OCI-LY3 (cell line): ENCODE results near the gene CDHR2.
A peak's percentile ranks its signal among the peaks of the same experiment; 100 is the strongest.

Source experiments
- H2AFZ ChIP-seq: fragments of 200-600, 300-600 bp; shearing (Covaris generic); 2 replicates; pipeline ENCODE4 v1.6.0; 2014; ENCODE audit warnings: antibody characterized with exemption, low read depth, low read length
- H3K27ac ChIP-seq: fragments of 200-600, 300-600 bp; sonication (generic); 2 replicates; pipeline ENCODE4 v1.5.1; 2014; ENCODE audit warnings: mild to moderate bottlenecking, low read length, moderate library complexity, mixed read lengths
- H3K27me3 ChIP-seq: fragments of 200-600, 300-600 bp; sonication (generic); 2 replicates; pipeline ENCODE4 v1.6.1; 2014; ENCODE audit warnings: low read depth, low read length, mixed read lengths
- H3K36me3 ChIP-seq: fragments of 200-600, 300-600 bp; sonication (generic); replicated peaks from 2 replicates; pipeline ENCODE3; 2014; ENCODE audit warnings: low read depth, low read length, mixed read lengths
- H3K4me1 ChIP-seq: fragments of 300-600, 200-600 bp; sonication (generic); 2 replicates; pipeline ENCODE4 v1.6.1; 2014; ENCODE audit warnings: low read length, mixed read lengths
- H3K4me2 ChIP-seq: fragments of 200-600, 300-600 bp; sonication (generic); 2 replicates; pipeline ENCODE4 v1.6.1; 2014; ENCODE audit warnings: low read length, mixed read lengths
- H3K4me3 ChIP-seq: fragments of 300-600, 200-600 bp; sonication (generic); 2 replicates; pipeline ENCODE4 v1.5.1; 2014; ENCODE audit warnings: antibody characterized with exemption, mild to moderate bottlenecking, low read length, moderate library complexity
- H3K79me2 ChIP-seq: fragments of 300-600, 200-600 bp; shearing (Covaris generic); 2 replicates; pipeline ENCODE4 v1.6.1; 2014; ENCODE audit warnings: mild to moderate bottlenecking, low read length, mixed read lengths
- H3K9ac ChIP-seq: fragments of 300-600, 200-600 bp; shearing (Covaris generic); 2 replicates; pipeline ENCODE4 v1.6.0; 2014; ENCODE audit warnings: mild to moderate bottlenecking, low read length, moderate library complexity
- H3K9me3 ChIP-seq: fragments of 200-600, 300-600 bp; shearing (Covaris generic); 2 replicates; pipeline ENCODE4 v1.6.1; 2014; ENCODE audit warnings: low read length, mixed read lengths; ENCODE audit not compliant: insufficient read depth
- H4K20me1 ChIP-seq: fragments of 200-600, 300-600 bp; sonication (generic); 2 replicates; pipeline ENCODE4 v1.6.1; 2016; ENCODE audit warnings: low read length, mixed read lengths; ENCODE audit not compliant: insufficient read depth
- CTCF ChIP-seq: fragments of 200-600, 300-600 bp; sonication (generic); IDR thresholded peaks from 2 replicates; pipeline ENCODE4 v1.5.1; 2014; ENCODE audit warnings: antibody characterized with exemption, low read length, low read depth
- EZH2phosphoT487 ChIP-seq: fragments of 200-600 bp; shearing (Covaris generic); IDR thresholded peaks from 2 replicates; pipeline ENCODE4 v1.6.1; 2018; ENCODE audit warnings: antibody characterized with exemption, mixed run types, low read depth

The CDHR2 gene

GRCh38 chr5:176574297-176574591, 25.1 kb downstream of the CDHR2 start:
- H4K20me1 ChIP-seq = no peaks in the 10 kb centered on the region
- peaks cover 4% of the 10 kb centered on the region; the same call in 1 of the 2 replicates for H3K4me1 ChIP-seq
- TF ChIP-seq EZH2phosphoT487 = no peak
- TF ChIP-seq CTCF = no peak
- no peak overlapping the region for H3K27ac ChIP-seq
- H3K36me3 ChIP-seq = no peaks in the 10 kb centered on the region
- peak overlapping the region; percentile 99 for H2AFZ ChIP-seq
- H3K9ac ChIP-seq = no peak overlapping the region
- H3K9me3 ChIP-seq = no peaks in the 10 kb centered on the region
- no peaks in the 10 kb centered on the region for H3K79me2 ChIP-seq
- peak overlapping the region; percentile 71 for H3K4me2 ChIP-seq
- peak overlapping the region; percentile 62; the same call in 1 of the 2 replicates for H3K4me3 ChIP-seq
- no peaks in the 10 kb centered on the region for H3K27me3 ChIP-seq

GRCh38 chr5:176575066-176575465, 25.9 kb downstream of the CDHR2 start:
- no peak overlapping the region for H3K4me2 ChIP-seq
- TF ChIP-seq EZH2phosphoT487 (no peak), CTCF (no peak)
- H3K79me2 ChIP-seq = no peaks in the 10 kb centered on the region

GRCh38 chr5:176575488-176576422, 26.6 kb downstream of the CDHR2 start:
- Histone ChIP-seq H3K36me3 (no peaks in the 10 kb centered on the region), H3K79me2 (no peaks in the 10 kb centered on the region), H3K4me2 (no peak overlapping the region), H3K4me1 (peaks cover 4% of the 10 kb centered on the region; the same call in 1 of the 2 replicates), H3K4me3 (no peak overlapping the region), H3K27ac (no peak overlapping the region), H3K9me3 (no peaks in the 10 kb centered on the region), H4K20me1 (no peaks in the 10 kb centered on the region), H3K27me3 (no peaks in the 10 kb centered on the region), H3K9ac (no peak overlapping the region), H2AFZ (no peak overlapping the region)
- TF ChIP-seq CTCF (no peak), EZH2phosphoT487 (no peak)

More at GRCh38 chr5:176575066-176575465, 25.9 kb downstream of the CDHR2 start:
- H3K27me3 ChIP-seq = no peaks in the 10 kb centered on the region
- H4K20me1 ChIP-seq = no peaks in the 10 kb centered on the region
- H2AFZ ChIP-seq = no peak overlapping the region
- no peaks in the 10 kb centered on the region for H3K9me3 ChIP-seq
- H3K4me3 ChIP-seq = no peak overlapping the region
- H3K27ac ChIP-seq = no peak overlapping the region
- H3K4me1 ChIP-seq = peaks cover 4% of the 10 kb centered on the region; the same call in 1 of the 2 replicates
- no peaks in the 10 kb centered on the region for H3K36me3 ChIP-seq
- no peak overlapping the region for H3K9ac ChIP-seq

GRCh38 chr5:176577312-176578176, 28.4 kb downstream of the CDHR2 start:
- H3K4me2 ChIP-seq = no peak overlapping the region
- no peak overlapping the region for H3K9ac ChIP-seq
- H3K27ac ChIP-seq = no peak overlapping the region
- no peak overlapping the region for H2AFZ ChIP-seq
- H3K4me1 ChIP-seq = peaks cover 4% of the 10 kb centered on the region; the same call in 1 of the 2 replicates
- H3K27me3 ChIP-seq = no peaks in the 10 kb centered on the region
- TF ChIP-seq EZH2phosphoT487 (no peak), CTCF (no peak)
- no peaks in the 10 kb centered on the region for H3K9me3 ChIP-seq
- H3K79me2 ChIP-seq = no peaks in the 10 kb centered on the region
- H4K20me1 ChIP-seq = no peaks in the 10 kb centered on the region
- no peak overlapping the region for H3K4me3 ChIP-seq
- H3K36me3 ChIP-seq = no peaks in the 10 kb centered on the region
